NCI-H187 (cell line): ENCODE measurements around the gene B4GALT7.
"Not testable (repeated sequence)": the region's sequence is repeated elsewhere in the genome, so short reads cannot be mapped to it uniquely, and the experiment has no call there.

Source experiments
- DNase-seq, 2 experiments: peaks; one replicate each; lab custom pipeline; 2025; lab: John Stamatoyannopoulos, UW

Gene B4GALT7

DNA sequence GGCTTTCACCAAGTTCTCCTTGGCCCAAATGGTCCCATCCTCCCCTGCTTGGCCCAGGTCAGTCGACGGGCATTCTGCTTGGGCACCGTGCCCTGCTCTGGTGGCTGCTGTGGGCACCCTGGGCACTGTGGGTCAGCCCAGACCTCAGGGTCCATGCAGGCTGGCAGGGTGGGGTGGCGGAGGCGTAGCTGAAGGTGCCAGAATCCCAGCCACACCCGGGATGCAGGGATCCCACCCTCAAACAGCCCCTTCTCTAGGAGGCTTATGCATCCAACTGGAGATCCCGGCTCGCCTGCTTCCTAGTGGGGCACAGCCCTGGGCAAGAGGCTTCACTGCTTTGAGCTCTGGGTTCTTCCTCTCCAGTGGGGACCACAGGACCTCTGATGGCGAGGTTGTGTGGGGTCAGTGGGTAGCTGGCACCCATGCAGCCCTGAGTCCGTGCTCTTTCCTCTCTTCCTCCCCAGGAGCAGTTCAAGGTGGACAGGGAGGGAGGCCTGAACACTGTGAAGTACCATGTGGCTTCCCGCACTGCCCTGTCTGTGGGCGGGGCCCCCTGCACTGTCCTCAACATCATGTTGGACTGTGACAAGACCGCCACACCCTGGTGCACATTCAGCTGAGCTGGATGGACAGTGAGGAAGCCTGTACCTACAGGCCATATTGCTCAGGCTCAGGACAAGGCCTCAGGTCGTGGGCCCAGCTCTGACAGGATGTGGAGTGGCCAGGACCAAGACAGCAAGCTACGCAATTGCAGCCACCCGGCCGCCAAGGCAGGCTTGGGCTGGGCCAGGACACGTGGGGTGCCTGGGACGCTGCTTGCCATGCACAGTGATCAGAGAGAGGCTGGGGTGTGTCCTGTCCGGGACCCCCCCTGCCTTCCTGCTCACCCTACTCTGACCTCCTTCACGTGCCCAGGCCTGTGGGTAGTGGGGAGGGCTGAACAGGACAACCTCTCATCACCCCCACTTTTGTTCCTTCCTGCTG lies 9.4 kb downstream of the B4GALT7 start:
- no peak for DNase-seq

GRCh38 chr5:177610131-177610769 lies 10.3 kb downstream of the B4GALT7 start:
- no peak for DNase-seq

DNA sequence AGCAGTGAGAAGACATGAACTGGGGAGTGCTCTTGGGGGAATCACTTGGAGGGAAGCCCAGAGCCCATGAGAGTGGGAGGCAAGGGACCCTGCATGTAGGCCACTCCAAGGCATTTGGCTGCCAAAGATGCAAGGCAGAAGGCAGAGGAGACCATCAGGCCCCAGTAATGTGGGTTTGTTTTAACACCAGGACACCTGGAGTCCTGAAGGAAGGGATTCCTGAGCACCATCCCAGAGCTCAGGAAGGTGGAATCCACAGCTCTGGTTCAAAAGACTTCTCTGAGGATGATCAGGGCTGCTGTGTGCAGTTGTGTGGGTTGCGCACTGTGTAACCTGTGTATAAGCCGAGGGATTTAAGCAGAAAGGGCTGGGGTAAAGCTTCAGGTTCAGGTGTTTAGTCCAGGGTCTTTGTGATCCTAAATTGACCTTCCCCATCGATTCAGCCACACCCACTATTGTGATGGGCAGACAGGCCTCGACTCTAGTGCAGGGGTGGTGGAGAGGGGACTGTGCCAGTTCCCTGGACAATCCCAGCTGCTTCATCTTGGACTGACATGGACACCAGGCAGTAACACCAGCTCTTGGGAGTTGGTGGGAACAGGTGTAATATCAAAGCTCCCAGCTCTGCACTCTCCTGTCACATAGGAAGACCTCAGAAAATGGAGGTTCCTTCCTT lies 11.0 kb downstream of the B4GALT7 start:
- DNase-seq: no peak

GRCh38 chr5:177611446-177612214 lies 11.7 kb downstream of the B4GALT7 start:
- no peak for DNase-seq

DNA sequence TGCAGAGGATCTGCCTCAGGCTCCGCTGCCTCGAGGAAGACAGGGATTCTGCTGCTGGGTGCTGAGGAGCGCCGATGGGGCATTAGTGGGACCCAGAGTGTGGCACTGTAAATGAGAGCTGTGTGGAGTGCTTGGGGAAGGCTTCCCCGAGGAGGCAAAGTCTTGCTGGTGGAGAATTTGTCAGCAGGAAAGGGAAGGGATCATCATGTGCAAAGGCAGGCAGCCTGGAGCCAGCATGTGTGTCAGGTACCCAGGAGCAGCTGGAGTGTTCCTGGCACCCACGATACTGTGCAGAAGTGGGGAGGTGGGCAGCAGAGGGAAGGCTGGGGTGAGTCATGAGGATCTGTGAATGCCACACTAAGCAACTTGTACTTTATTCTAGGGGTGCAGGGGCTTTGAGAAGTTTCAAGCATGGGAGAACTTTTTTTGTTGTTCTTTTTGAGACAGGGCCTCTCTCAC lies 12.3 kb downstream of the B4GALT7 start:
- no peak for DNase-seq

DNA sequence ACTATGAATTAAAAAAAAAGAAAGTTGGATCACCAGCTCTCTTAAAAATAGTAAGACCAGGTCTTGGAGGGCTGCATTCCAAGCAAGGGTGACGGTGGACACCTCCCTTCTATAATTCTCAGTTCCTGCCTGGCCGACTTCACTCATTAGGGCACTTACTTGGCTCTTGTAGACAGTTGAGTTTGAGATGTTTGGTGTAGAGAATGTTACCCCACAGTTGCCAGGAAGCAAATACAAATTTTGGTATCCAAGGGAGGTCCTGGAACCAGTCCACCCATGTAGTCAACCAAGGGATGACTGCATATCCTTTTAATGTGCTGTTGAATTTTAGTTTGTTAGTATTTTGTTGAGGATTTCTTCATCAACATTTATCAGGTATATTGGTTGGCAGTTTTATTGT lies 20.6 kb downstream of the B4GALT7 start:
- no peak for DNase-seq

DNA sequence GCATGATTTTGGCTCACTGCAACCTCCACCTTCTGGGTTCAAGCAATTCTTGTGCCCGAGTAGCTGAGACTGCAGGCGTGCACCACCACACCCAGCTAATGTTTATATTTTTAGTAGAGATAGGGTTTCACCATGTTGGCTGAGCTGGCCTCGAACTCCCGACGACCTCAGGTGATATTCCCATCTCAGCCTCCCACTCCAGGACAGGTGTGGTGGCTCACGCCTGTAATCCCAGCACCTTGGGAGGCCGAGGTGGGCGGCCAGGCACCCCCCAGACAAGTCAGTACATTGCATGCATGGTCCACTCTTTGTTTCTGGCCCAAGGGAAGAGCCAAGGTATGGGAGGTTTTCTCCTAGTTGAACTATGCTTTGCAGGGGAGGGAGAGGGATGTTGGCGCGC lies 24.2 kb downstream of the B4GALT7 start:
- DNase-seq: not testable (repeated sequence)

DNA sequence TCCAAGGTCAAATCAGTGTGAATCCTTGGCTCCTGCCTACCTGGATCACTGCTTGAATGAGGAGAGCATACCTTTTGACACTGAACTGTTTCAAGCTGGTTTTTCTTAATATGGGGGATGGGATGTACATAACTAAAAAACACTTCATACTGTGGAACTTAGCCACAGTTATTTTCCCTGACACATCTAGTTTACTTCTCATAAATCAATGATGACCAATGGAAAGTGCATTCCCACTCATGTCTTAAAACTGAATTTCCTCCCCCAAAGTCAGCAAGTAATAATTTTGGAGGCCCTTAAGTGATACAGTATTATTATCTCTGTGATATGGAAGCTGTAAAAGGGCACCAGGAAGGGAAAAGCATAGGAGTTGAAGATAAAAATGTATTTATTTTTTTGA lies 30.3 kb downstream of the B4GALT7 start:
- not testable (repeated sequence) for DNase-seq

DNA sequence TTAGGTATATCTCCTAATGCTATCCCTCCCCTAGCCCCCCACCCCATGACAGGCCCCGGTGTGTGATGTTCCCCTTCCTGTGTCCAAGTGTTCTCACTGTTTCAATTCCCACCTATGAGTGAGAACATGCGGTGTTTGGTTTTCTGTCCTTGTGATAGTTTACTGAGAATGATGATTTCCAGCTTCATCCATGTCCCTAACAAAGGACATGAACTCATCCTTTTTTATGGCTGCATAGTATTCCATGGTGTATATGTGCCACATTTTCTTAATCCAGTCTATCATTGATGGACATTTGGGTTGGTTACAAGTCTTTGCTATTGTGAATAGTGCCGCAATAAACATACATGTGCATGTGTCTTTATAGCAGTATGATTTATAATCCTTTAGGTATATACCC lies 35.0 kb downstream of the B4GALT7 start:
- not testable (repeated sequence) for DNase-seq

- not testable (repeated sequence) for DNase-seq
These were observed 45.5 kb downstream of the B4GALT7 start for GRCh38 chr5:177645462-177645861.

GRCh38 chr5:177651235-177651634 lies 51.3 kb downstream of the B4GALT7 start:
- DNase-seq: not testable (repeated sequence)

- DNase-seq: not testable (repeated sequence)
These were observed 57.9 kb downstream of the B4GALT7 start for GRCh38 chr5:177657846-177658245.

DNA sequence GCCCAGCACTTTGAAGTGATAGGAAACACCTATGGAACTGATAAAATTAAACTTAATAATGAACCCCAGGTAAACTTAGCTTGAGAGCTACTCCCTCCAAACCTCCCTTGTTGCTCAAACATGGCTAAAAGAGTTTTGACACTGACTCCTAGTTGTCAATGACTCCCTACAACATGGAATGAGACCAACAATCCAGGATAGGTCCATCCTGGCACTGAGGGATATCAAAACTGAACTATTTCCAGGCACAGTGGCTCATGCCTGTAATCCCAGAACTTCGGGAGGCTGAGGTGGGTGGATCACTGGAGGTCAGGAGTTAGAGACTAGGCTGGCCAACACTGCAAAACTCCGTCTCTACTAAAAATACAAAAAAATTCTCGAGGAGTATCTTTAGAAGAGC lies 58.6 kb downstream of the B4GALT7 start:
- DNase-seq: not testable (repeated sequence)
